IPS-15b (cell line): ENCODE data around the gene NPAS4.
A peak's percentile ranks its signal among the peaks of the same experiment; 100 is the strongest.
"Not testable (repeated sequence)": the region's sequence is repeated elsewhere in the genome, so short reads cannot be mapped to it uniquely, and the experiment has no call there.

Experiments
- H3K27me3 ChIP-seq: one replicate; pipeline ENCODE4 v1.6.1; 2013; ENCODE audit warnings: low read length; ENCODE audit not compliant: control insufficient read depth, insufficient read depth
- H3K36me3 ChIP-seq: one replicate; pipeline ENCODE4 v1.6.1; 2013; ENCODE audit warnings: low read length; ENCODE audit not compliant: control insufficient read depth, insufficient read depth
- H3K4me1 ChIP-seq: one replicate; pipeline ENCODE4 v1.6.1; 2013; ENCODE audit warnings: mild to moderate bottlenecking, low read length; ENCODE audit not compliant: control insufficient read depth, insufficient read depth
- H3K4me3 ChIP-seq: one replicate; pipeline ENCODE4 v1.5.1; 2013; ENCODE audit warnings: low read depth, low read length
- H3K9ac ChIP-seq: one replicate; pipeline ENCODE4 v1.6.1; 2013; ENCODE audit warnings: low read depth, mild to moderate bottlenecking, low read length
- H3K9me3 ChIP-seq: one replicate; pipeline ENCODE4 v1.6.1; 2013; ENCODE audit warnings: mild to moderate bottlenecking, low read length; ENCODE audit not compliant: control insufficient read depth, insufficient read depth

NPAS4 gene

GRCh38 chr11:66419825-66420224 lies 1.0 kb upstream of the NPAS4 start:
- H3K9ac ChIP-seq = no peak overlapping the region
- H3K4me3 ChIP-seq = peak overlapping the region; percentile 64
- H3K4me1 ChIP-seq = peaks cover 18% of the 10 kb centered on the region
- no peaks in the 10 kb centered on the region for H3K36me3 ChIP-seq
- H3K27me3 ChIP-seq = peaks cover 35% of the 10 kb centered on the region
- H3K9me3 ChIP-seq = no peaks in the 10 kb centered on the region

- Histone ChIP-seq H3K36me3 (no peaks in the 10 kb centered on the region), H3K27me3 (peaks cover 32% of the 10 kb centered on the region), H3K4me1 (peaks cover 12% of the 10 kb centered on the region), H3K9ac (no peak overlapping the region), H3K4me3 (peak overlapping the region; percentile 64), H3K9me3 (no peaks in the 10 kb centered on the region)
Measured at GRCh38 chr11:66421492-66422205, 814 bp downstream of the NPAS4 start.

- no peak overlapping the region for H3K4me3 ChIP-seq
- peaks cover 9% of the 10 kb centered on the region for H3K27me3 ChIP-seq
- no peak overlapping the region for H3K9ac ChIP-seq
- H3K9me3 ChIP-seq = no peaks in the 10 kb centered on the region
- H3K36me3 ChIP-seq = no peaks in the 10 kb centered on the region
- no peaks in the 10 kb centered on the region for H3K4me1 ChIP-seq
Measured at GRCh38 chr11:66426314-66426713, 5.5 kb downstream of the NPAS4 start.

- no peak overlapping the region for H3K4me3 ChIP-seq
- H3K9me3 ChIP-seq = no peaks in the 10 kb centered on the region
- H3K27me3 ChIP-seq = no peaks in the 10 kb centered on the region
- H3K36me3 ChIP-seq = peaks cover 2% of the 10 kb centered on the region
- H3K4me1 ChIP-seq = no peaks in the 10 kb centered on the region
- no peak overlapping the region for H3K9ac ChIP-seq
Measured at GRCh38 chr11:66428933-66429332, 8.1 kb downstream of the NPAS4 start.

- peaks cover 2% of the 10 kb centered on the region for H3K36me3 ChIP-seq
- no peaks in the 10 kb centered on the region for H3K27me3 ChIP-seq
- H3K4me1 ChIP-seq = no peaks in the 10 kb centered on the region
- H3K9me3 ChIP-seq = no peaks in the 10 kb centered on the region
- no peak overlapping the region for H3K4me3 ChIP-seq
- H3K9ac ChIP-seq = no peak overlapping the region
Measured at GRCh38 chr11:66429983-66430602, 9.3 kb downstream of the NPAS4 start.

- H3K4me1 ChIP-seq, H3K4me3 ChIP-seq, H3K9me3 ChIP-seq, H3K9ac ChIP-seq, H3K36me3 ChIP-seq, H3K27me3 ChIP-seq: not testable (repeated sequence)
Measured at GRCh38 chr11:66431287-66431686, 10.5 kb downstream of the NPAS4 start.

- peaks cover 15% of the 10 kb centered on the region for H3K36me3 ChIP-seq
Measured at GRCh38 chr11:66431871-66432329, 11.1 kb downstream of the NPAS4 start.

GRCh38 chr11:66432597-66432996 lies 11.8 kb downstream of the NPAS4 start:
- H3K9ac ChIP-seq = no peak overlapping the region
- no peaks in the 10 kb centered on the region for H3K9me3 ChIP-seq
- no peak overlapping the region for H3K4me3 ChIP-seq
- H3K4me1 ChIP-seq = no peaks in the 10 kb centered on the region
- H3K27me3 ChIP-seq = no peaks in the 10 kb centered on the region
- H3K36me3 ChIP-seq = peaks cover 15% of the 10 kb centered on the region

More at GRCh38 chr11:66431871-66432329, 11.1 kb downstream of the NPAS4 start:
- not testable (repeated sequence) for H3K4me3 ChIP-seq, H3K9me3 ChIP-seq, H3K27me3 ChIP-seq, H3K9ac ChIP-seq, H3K4me1 ChIP-seq

GRCh38 chr11:66437979-66438503 lies 17.2 kb downstream of the NPAS4 start:
- Histone ChIP-seq H3K9ac (peak overlapping the region; percentile 90), H3K27me3 (no peaks in the 10 kb centered on the region), H3K4me3 (peak overlapping the region; percentile 99), H3K4me1 (no peaks in the 10 kb centered on the region), H3K9me3 (no peaks in the 10 kb centered on the region), H3K36me3 (peaks cover 15% of the 10 kb centered on the region)

- H3K36me3 ChIP-seq = peaks cover 15% of the 10 kb centered on the region
Measured at GRCh38 chr11:66438504-66439466, 17.9 kb downstream of the NPAS4 start, which contains the start of gene MRPL11. MRPL11 (minus strand) TSS chr11:66438848; CDS start chr11:66438754, 94 bp downstream.

More at GRCh38 chr11:66438504-66439466, 17.9 kb downstream of the NPAS4 start, which contains the start of gene MRPL11:
- H3K4me3 ChIP-seq = peak within 1 kb of the TSS; percentile 99
- no peaks in the 10 kb centered on the region for H3K9me3 ChIP-seq
- H3K27me3 ChIP-seq = no peaks in the 10 kb centered on the region
- peak within 1 kb of the TSS; percentile 90 for H3K9ac ChIP-seq
- no peaks in the 10 kb centered on the region for H3K4me1 ChIP-seq
